ENCODE data around the gene PGM5.

GRCh38 chr9:68560071-68560844 lies 203.8 kb downstream of the PGM5 start:
- TF ChIP-seq RAD21 (IDR thresholded peaks at IDR 0.05; ENCODE audit: low read length), result 0 out of 2 replicates have a peak, but pooled peaks have one; percentile 10
- TF ChIP-seq CTCF (conservative IDR thresholded peaks at IDR 0.05; ENCODE audit: low read depth, low read length), result peak; percentile 35
- no peak for TF ChIP-seq POLR2A (IDR thresholded peaks at IDR 0.05; ENCODE audit: low read depth, low read length)
- TF ChIP-seq RCOR1 (IDR thresholded peaks at IDR 0.05; ENCODE audit: insufficient replicate concordance, low read length), result no peak
- no peak for TF ChIP-seq MXI1 (IDR thresholded peaks at IDR 0.05; ENCODE audit: borderline replicate concordance, low read depth, low read length)
- peak; percentile 56; the same call in 1 of the 2 replicates for TF ChIP-seq FOS (IDR thresholded peaks at IDR 0.05; ENCODE audit: low read depth, low read length)
- no peak for TF ChIP-seq ELK1 (IDR thresholded peaks at IDR 0.05; ENCODE audit: borderline replicate concordance, low read depth, low read length)
- no peak for TF ChIP-seq MAZ (IDR thresholded peaks at IDR 0.05; ENCODE audit: borderline replicate concordance, low read depth, low read length)
- no peak for TF ChIP-seq USF2 (IDR thresholded peaks at IDR 0.05; ENCODE audit: low read depth, low read length)
- TF ChIP-seq CHD1 (IDR thresholded peaks at IDR 0.05; ENCODE audit: low read depth, low read length), result no peak
